Caco-2 (cell line): Measurements from ENCODE around the gene NEDD9. TPM values are rescaled to one million over a fixed set of nuclear protein-coding genes. Genes with fewer than 3 reads are reported as not detected.
A peak's percentile ranks its signal among the peaks of the same experiment; 100 is the strongest.

Experiments used
- BruUV-seq: library from RNA; stranded (reverse); fragments of 400-500 nt; replicated peaks from 2 replicates; lab custom pipeline; 2021; lab: Mats Ljungman, UMichigan
- CTCF ChIA-PET: fragments of 300-600 bp; sonication (Branson Sonifier 250); formaldehyde crosslinking; loops from one replicate; lab custom pipeline; 2022; ENCODE audit warnings: antibody characterized with exemption; lab: Charles Lee
- POLR2A ChIA-PET: fragments of 300-600 bp; sonication (Branson Sonifier 250); formaldehyde crosslinking; loops from one replicate; lab custom pipeline; 2022; ENCODE audit warnings: antibody characterized with exemption; lab: Charles Lee
- DNase-seq, 2 experiments: peaks; one replicate each; pipeline versions ENCODE4 v3.0.0 to v3.0.0-alpha.2; 2020 to 2022
- H3K27me3 ChIP-seq: replicated peaks from 2 replicates; pipeline ENCODE4 v1.6.0; 2011; ENCODE audit warnings: low read length; ENCODE audit not compliant: control insufficient read depth, insufficient read depth
- H3K36me3 ChIP-seq: 2 replicates; pipeline ENCODE4 v1.5.1; 2011; ENCODE audit warnings: low read length; ENCODE audit not compliant: control insufficient read depth, insufficient read depth
- H3K4me1 ChIP-seq: fragments of 250-450 bp; sonication (Bioruptor Pico); 2 replicates; pipeline ENCODE4 v1.5.1; 2020; ENCODE audit warnings: mild to moderate bottlenecking
- H3K4me3 ChIP-seq: 2 replicates; pipeline ENCODE4 v1.5.1; 2011; ENCODE audit warnings: low read depth, mild to moderate bottlenecking, control low read depth, low read length
- H3K9me3 ChIP-seq: fragments of 250-450 bp; sonication (Bioruptor Pico); 2 replicates; pipeline ENCODE4 v1.5.1; 2020; ENCODE audit warnings: mild to moderate bottlenecking, moderate library complexity
- H3K27ac Mint-ChIP-seq: one replicate; pipeline ENCODE4 v1.8.0; 2022; ENCODE audit warnings: mixed read lengths; ENCODE audit not compliant: unreplicated experiment
- H3K27me3 Mint-ChIP-seq: one replicate; pipeline ENCODE4 v1.8.0; 2022; ENCODE audit warnings: mixed read lengths; ENCODE audit not compliant: insufficient read depth, unreplicated experiment
- H3K36me3 Mint-ChIP-seq: one replicate; pipeline ENCODE4 v1.8.0; 2022; ENCODE audit warnings: mild to moderate bottlenecking, mixed read lengths; ENCODE audit not compliant: insufficient read depth, unreplicated experiment
- H3K4me1 Mint-ChIP-seq: one replicate; pipeline ENCODE4 v1.8.0; 2022; ENCODE audit warnings: low read depth, mixed read lengths; ENCODE audit not compliant: unreplicated experiment
- H3K4me3 Mint-ChIP-seq: one replicate; pipeline ENCODE4 v1.8.0; 2022; ENCODE audit warnings: mild to moderate bottlenecking, moderate library complexity, mixed read lengths; ENCODE audit not compliant: unreplicated experiment
- H3K9me3 Mint-ChIP-seq: one replicate; pipeline ENCODE4 v1.8.0; 2022; ENCODE audit warnings: mixed read lengths; ENCODE audit not compliant: unreplicated experiment
- CTCF ChIP-seq, 2 experiments: fragments of 200-600 bp in 1 of 2; IDR thresholded peaks; 1 replicate in 1 of 2; 2 replicates in 1 of 2; pipeline versions ENCODE4 v1.5.1 to v1.8.0; 2011 to 2022; ENCODE audit warnings: antibody characterized with exemption in 1 of 2, control low read depth in 1 of 2, inconsistent platforms in 1 of 2, low read depth in 1 of 2, low read length in 1 of 2, mild to moderate bottlenecking in 1 of 2, moderate library complexity in 1 of 2; ENCODE audit not compliant: insufficient read depth in 1 of 2, severe bottlenecking in 1 of 2, unreplicated experiment in 1 of 2
- intact Hi-C: fragments of 100-400 bp; cut with micrococcal nuclease; formaldehyde crosslinking; loops from one replicate; pipeline ENCODE4 v1.10.0; 2022; ENCODE audit not compliant: unreplicated experiment
- total RNA-seq: library from RNA; stranded (reverse); gene quantifications from 2 replicates; pipeline ENCODE4 v1.2.3, GENCODE V29; 2022

NEDD9 gene
- total RNA-seq, 1 experiment from 2014 or later = 36.2 TPM

GRCh38 chr6:11230158-11231107 is 2.0 kb downstream of the NEDD9 start:
- no peaks in the 10 kb centered on the region for H3K9me3 ChIP-seq
- POLR2A ChIA-PET = interaction anchor here (0.6 to 1.2 kb wide), 2 partner anchors 113 to 138 kb away, joined by 3 read pairs; no protein-coding TSS in a partner anchor
- Mint-ChIP-seq H3K27ac (peak overlapping the region; percentile 85), H3K9me3 (no peaks in the 10 kb centered on the region), H3K36me3 (peaks cover 33% of the 10 kb centered on the region), H3K4me1 (peaks cover 36% of the 10 kb centered on the region), H3K27me3 (no peaks in the 10 kb centered on the region), H3K4me3 (peak overlapping the region; percentile 78)
- H3K4me1 ChIP-seq = peaks cover 48% of the 10 kb centered on the region
- H3K27me3 ChIP-seq = no peaks in the 10 kb centered on the region
- no peak for DNase-seq
- intact Hi-C loops = loop anchor here (5.0 kb wide), 2 partner anchors 67 to 202 kb away; no protein-coding TSS in a partner anchor
- no peaks in the 10 kb centered on the region for H3K36me3 ChIP-seq
- BruUV-seq = no TSS peak
- CTCF ChIA-PET = interaction anchor here (0.6 kb wide), 1 partner anchor 364 kb away, joined by 4 read pairs; no protein-coding TSS in a partner anchor
- peak overlapping the region; percentile 62 for H3K4me3 ChIP-seq
- no peak for TF ChIP-seq CTCF (IDR thresholded peaks at IDR 0.05; ENCODE audit: insufficient read depth in 1 of 2, low read depth in 1 of 2, low read length in 1 of 2, severe bottlenecking in 1 of 2, unreplicated experiment in 1 of 2)

DNA sequence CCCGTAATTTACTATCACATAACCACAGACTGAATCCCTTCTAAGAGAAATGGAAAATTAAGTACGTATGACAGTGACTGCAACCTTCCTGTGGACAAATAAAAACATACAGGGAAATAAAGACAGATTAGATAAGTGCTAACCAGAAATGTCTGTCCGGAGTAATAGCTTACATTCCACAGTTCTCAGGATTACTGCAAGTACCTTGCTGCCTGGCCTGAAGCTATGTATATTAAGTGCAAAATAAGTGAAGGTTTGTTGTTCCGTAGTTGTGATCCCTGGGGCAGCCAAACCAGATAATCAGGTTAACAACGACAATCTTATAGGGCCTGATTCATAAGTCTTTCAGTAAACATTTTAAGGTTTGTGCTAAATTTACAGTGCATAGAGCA is 2.8 kb downstream of the NEDD9 start:
- Mint-ChIP-seq H3K9me3 (no peaks in the 10 kb centered on the region), H3K4me3 (peak overlapping the region; percentile 78), H3K36me3 (peaks cover 40% of the 10 kb centered on the region), H3K4me1 (peaks cover 38% of the 10 kb centered on the region), H3K27me3 (no peaks in the 10 kb centered on the region), H3K27ac (no peak overlapping the region)
- ChIA-PET CTCF (no interaction called here), POLR2A (interaction anchor here (0.6 to 1.2 kb wide), 3 partner anchors 114 to 191 kb away, joined by 3 read pairs; no protein-coding TSS in a partner anchor)
- Histone ChIP-seq H3K4me3 (no peak overlapping the region), H3K27me3 (no peaks in the 10 kb centered on the region), H3K4me1 (peaks cover 50% of the 10 kb centered on the region), H3K36me3 (no peaks in the 10 kb centered on the region), H3K9me3 (no peaks in the 10 kb centered on the region)
- TF ChIP-seq CTCF (IDR thresholded peaks at IDR 0.05; ENCODE audit: insufficient read depth in 1 of 2, low read depth in 1 of 2, low read length in 1 of 2, severe bottlenecking in 1 of 2, unreplicated experiment in 1 of 2) = no peak
- peak in 1 of 2 experiments; percentile 45 for DNase-seq
- no TSS peak for BruUV-seq
- intact Hi-C loops = loop anchor here (5.0 kb wide), 2 partner anchors 68 to 203 kb away; no protein-coding TSS in a partner anchor

DNA sequence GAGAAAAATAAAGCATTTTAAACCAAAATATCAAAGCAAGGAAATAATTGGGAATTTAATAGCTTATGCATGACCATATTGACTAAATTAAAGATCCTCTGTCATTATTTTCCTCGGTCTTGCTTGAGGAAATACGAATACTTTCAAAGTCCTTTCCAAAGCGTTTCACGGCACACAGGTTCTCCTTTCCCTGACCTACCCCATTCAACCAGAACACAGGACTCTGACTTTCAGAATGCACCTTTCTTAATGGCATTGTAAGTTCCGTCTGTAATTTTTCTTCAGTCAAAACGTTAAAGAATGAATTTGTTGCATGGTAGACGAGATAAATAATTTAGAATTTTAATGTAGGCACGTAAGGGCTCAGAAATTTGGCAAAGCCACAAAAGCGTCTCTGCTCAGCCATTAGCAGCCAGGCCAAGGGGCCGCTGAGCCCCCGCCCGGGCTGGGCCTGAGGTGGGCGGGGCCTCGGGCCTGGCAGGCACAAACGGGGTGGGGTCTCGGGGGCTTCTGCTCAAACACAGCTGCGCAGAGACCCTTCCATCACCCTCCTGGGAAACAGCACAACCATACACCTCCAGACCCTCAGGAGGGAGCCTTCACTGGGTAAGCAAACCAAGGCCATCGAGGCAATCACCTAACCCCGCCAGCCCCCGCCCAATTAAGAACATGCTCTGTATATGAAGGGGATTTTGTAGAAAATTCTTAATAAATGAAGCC is 3.4 kb downstream of the NEDD9 start:
- H3K36me3 Mint-ChIP-seq = peaks cover 45% of the 10 kb centered on the region
- H3K27ac Mint-ChIP-seq = no peak overlapping the region
- H3K9me3 Mint-ChIP-seq = no peaks in the 10 kb centered on the region
- H3K4me1 ChIP-seq = peaks cover 48% of the 10 kb centered on the region
- intact Hi-C loops = no loop called here
- H3K4me3 Mint-ChIP-seq = peak overlapping the region; percentile 78
- H3K4me3 ChIP-seq = no peak overlapping the region
- no peaks in the 10 kb centered on the region for H3K9me3 ChIP-seq
- ChIA-PET POLR2A (interaction anchor here (0.6 kb wide), 2 partner anchors 48 to 192 kb away, joined by 3 read pairs; no protein-coding TSS in a partner anchor), CTCF (no interaction called here)
- H3K4me1 Mint-ChIP-seq = peaks cover 40% of the 10 kb centered on the region
- H3K36me3 ChIP-seq = no peaks in the 10 kb centered on the region
- TF ChIP-seq CTCF (IDR thresholded peaks at IDR 0.05; ENCODE audit: insufficient read depth in 1 of 2, low read depth in 1 of 2, low read length in 1 of 2, severe bottlenecking in 1 of 2, unreplicated experiment in 1 of 2) = no peak
- no peaks in the 10 kb centered on the region for H3K27me3 ChIP-seq
- DNase-seq = no peak
- no peaks in the 10 kb centered on the region for H3K27me3 Mint-ChIP-seq
- BruUV-seq = no TSS peak
